ENCODE results near the gene VPS37B. TPM values are rescaled to one million over a fixed set of nuclear protein-coding genes. Genes with fewer than 3 reads are reported as not detected.
"Not testable (repeated sequence)": the region's sequence is repeated elsewhere in the genome, so short reads cannot be mapped to it uniquely, and the experiment has no call there.

Gene VPS37B
- total and polyA plus RNA-seq, 12 donors, result 16.4 to 33.2 (median 19.8) TPM

DNA sequence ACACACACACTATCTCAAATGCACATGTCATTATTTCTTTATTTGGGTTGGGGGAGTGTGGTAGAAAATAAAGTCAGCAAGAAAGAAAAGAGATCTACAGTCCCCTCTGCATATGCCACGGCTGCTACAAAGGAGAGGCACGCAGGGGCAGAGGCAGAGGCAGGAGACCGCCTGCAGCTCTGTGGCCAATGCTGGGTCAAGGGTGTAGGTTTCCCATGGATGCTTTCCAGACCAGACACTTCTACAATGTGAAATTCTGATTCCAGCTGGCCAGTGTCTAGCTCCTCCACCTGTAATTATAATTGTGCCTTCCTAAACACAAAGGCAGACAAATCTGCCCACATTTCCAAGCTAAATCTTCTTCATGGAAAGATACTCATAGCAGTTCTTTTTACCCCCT, 19.2 kb downstream of the VPS37B start:
- 27 to 42% methylated on average over 3 of the region's 3 CpGs for WGBS, 2 donors
- TF ChIP-seq, protein P1, sequence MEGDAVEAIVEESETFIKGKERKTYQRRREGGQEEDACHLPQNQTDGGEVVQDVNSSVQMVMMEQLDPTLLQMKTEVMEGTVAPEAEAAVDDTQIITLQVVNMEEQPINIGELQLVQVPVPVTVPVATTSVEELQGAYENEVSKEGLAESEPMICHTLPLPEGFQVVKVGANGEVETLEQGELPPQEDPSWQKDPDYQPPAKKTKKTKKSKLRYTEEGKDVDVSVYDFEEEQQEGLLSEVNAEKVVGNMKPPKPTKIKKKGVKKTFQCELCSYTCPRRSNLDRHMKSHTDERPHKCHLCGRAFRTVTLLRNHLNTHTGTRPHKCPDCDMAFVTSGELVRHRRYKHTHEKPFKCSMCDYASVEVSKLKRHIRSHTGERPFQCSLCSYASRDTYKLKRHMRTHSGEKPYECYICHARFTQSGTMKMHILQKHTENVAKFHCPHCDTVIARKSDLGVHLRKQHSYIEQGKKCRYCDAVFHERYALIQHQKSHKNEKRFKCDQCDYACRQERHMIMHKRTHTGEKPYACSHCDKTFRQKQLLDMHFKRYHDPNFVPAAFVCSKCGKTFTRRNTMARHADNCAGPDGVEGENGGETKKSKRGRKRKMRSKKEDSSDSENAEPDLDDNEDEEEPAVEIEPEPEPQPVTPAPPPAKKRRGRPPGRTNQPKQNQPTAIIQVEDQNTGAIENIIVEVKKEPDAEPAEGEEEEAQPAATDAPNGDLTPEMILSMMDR (IDR thresholded peaks at IDR 0.05), result no peak
- Histone ChIP-seq H3K27me3 (no peaks in the 10 kb centered on the region), H3K4me1 (peaks cover 15 to 100% (median 97%) of the 10 kb centered on the region in 9 donors), H3K36me3 (peaks cover 0 to 13% (median 0%) of the 10 kb centered on the region in 9 donors), H3K27ac (peak overlapping the region in 5 of 10 donors; percentile 0 to 48 (median 2)), H3K4me3 (no peak overlapping the region), H3K9me3 (no peaks in the 10 kb centered on the region)
- DNase-seq, result no peak
- ATAC-seq, result no peak
- intact Hi-C loops (cut with DNase I), result no loop called here

DNA sequence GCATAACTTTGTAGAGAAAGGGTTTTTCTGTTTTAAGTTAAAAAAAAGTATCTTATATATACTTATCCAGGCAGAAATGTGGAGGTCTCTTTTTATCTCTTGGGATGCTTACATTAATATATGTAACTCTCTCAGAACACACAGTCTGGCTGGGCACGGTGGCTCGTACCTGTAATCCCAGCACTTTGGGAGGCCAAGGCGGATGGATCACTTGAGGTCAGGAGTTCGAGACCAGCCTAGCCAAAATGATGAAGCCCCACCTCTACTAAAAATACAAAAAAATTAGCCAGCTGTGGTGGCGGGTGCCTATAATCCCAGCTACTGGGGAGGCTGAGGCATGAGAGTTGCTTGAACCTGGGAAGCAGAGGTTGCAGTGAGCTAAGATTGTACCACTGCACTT, 19.6 kb downstream of the VPS37B start:
- H3K27me3 ChIP-seq; H3K4me3 ChIP-seq; ATAC-seq; DNase-seq; intact Hi-C loops (cut with DNase I); H3K9me3 ChIP-seq: not testable (repeated sequence)
- Histone ChIP-seq H3K4me1 (peaks cover 20 to 100% (median 98%) of the 10 kb centered on the region in 9 donors), H3K36me3 (peaks cover 0 to 13% (median 0%) of the 10 kb centered on the region in 9 donors), H3K27ac (peak overlapping the region in 4 of 10 donors; percentile 0 to 48 (median 17))
- WGBS, 2 donors, result 86 to 88% methylated on average over 5 of the region's 5 CpGs

DNA sequence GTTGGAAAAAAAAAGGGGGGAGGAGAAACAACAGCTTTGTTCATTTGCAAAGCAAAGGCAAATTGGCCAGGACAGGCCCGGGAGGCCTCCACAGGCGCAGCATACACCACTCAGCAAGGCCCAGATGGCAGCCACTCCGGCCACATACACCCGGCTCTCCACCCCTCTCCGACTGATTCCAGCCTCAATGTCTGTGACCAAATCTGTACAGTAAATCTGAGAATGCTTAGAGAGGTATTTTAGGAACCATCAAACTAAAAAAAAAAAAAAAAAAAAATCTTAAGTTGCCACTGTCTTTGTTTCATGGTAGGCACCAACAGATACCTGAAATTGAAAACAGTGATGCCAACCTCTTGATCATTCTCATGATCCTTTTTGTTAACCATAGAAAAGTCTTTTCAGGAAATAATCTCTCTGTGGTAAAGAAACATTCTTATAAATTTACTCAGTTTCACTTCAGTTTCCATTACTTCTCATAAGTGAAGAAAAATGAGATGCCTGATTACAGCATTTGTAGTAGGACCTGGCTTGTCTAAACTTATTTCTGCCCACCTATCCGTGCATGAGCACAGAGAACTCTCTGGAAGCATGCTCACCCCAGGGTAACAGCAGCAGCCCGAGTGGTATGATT, 20.2 kb downstream of the VPS37B start:
- Histone ChIP-seq H3K4me3 (no peak overlapping the region), H3K4me1 (peaks cover 22 to 100% (median 98%) of the 10 kb centered on the region in 9 donors), H3K27ac (peak overlapping the region in 3 of 10 donors; percentile 3 to 48 (median 34)), H3K27me3 (no peaks in the 10 kb centered on the region), H3K9me3 (no peaks in the 10 kb centered on the region), H3K36me3 (peaks cover 0 to 14% (median 0%) of the 10 kb centered on the region in 9 donors)
- DNase-seq, result no peak
- TF ChIP-seq, protein P1 (IDR thresholded peaks at IDR 0.05), result no peak
- no peak for ATAC-seq
- intact Hi-C loops (cut with DNase I), result no loop called here
- 64 to 66% methylated on average over 7 of the region's 7 CpGs for WGBS, 2 donors

DNA sequence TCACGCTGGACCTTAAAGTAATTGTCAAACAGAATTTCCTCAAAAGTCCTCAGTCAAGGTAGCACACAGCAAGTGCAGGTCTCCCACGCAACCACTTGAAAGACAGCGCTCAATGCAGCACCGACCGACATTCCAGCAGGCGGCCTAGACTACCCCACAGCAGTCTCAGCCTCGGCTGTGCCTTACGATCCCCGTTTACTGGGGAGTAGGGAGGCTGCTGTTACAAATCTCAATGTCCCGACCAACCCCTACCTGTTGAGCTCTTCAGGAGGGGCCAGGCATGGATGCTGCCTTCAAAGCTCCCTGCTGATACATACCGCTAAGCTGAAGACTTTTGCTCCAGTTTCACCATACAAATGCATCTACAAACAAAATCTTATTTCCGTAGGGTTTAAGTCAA, 21.8 kb downstream of the VPS37B start:
- 70 to 84% methylated on average over 12 of the region's 12 CpGs for WGBS, 2 donors

More for the DNA sequence above, 21.8 kb downstream of the VPS37B start:
- H3K36me3 ChIP-seq, result peaks cover 0 to 28% (median 11%) of the 10 kb centered on the region in 9 donors
- intact Hi-C loops (cut with DNase I), result no loop called here
- TF ChIP-seq, protein P1 (IDR thresholded peaks at IDR 0.05), result no peak
- peak overlapping the region in 4 of 10 donors; percentile 17 to 93 (median 88) for H3K27ac ChIP-seq
- no peaks in the 10 kb centered on the region for H3K27me3 ChIP-seq
- no peaks in the 10 kb centered on the region for H3K9me3 ChIP-seq
- no peak for ATAC-seq
- DNase-seq, result no peak
- H3K4me3 ChIP-seq, result no peak overlapping the region
- H3K4me1 ChIP-seq, result peaks cover 27 to 100% (median 96%) of the 10 kb centered on the region in 9 donors

Measured in heart right ventricle (tissue), 16 donors.